IMR-90 (cell line): ENCODE measurements around the gene GHR. TPM values are rescaled to one million over a fixed set of nuclear protein-coding genes. Genes with fewer than 3 reads are reported as not detected.

Experiments
- ATAC-seq: fragments of 200-7000 bp; cut with Tn5 transposase; 2 replicates; pipeline ENCODE4 v1.9.1; 2020; ENCODE audit warnings: low read depth, mild to moderate bottlenecking, moderate library complexity
- BruUV-seq: library from RNA; stranded (reverse); fragments of 400-500 nt; replicated peaks from 2 replicates; lab custom pipeline; 2021; lab: Mats Ljungman, UMichigan
- CTCF ChIA-PET: fragments of 300-600 bp; formaldehyde crosslinking; extraction: SDS; loops from one replicate; lab custom pipeline; 2021; ENCODE audit warnings: antibody characterized with exemption; lab: Yijun Ruan, JAX
- POLR2A ChIA-PET: fragments of 300-600 bp; sonication (Branson Sonifier 250); formaldehyde crosslinking; loops from one replicate; lab custom pipeline; 2022; ENCODE audit warnings: antibody characterized with exemption; ENCODE audit not compliant: unreplicated experiment; lab: Charles Lee
- DNase-seq: peaks from one replicate; pipeline ENCODE4 v3.0.0; 2013
- H2AFZ ChIP-seq: replicated peaks from 2 replicates; pipeline ENCODE3; 2013; ENCODE audit warnings: low read length, mild to moderate bottlenecking; ENCODE audit not compliant: poor library complexity
- H2AK5ac ChIP-seq: 2 replicates; pipeline ENCODE4 v1.6.1; 2013; ENCODE audit warnings: low read depth, low read length, inconsistent platforms
- H2AK9ac ChIP-seq: replicated peaks from 2 replicates; pipeline ENCODE3; 2013; ENCODE audit warnings: mild to moderate bottlenecking, low read depth, low read length, moderate library complexity; ENCODE audit not compliant: poor library complexity
- H2BK120ac ChIP-seq: 2 replicates; pipeline ENCODE4 v1.6.1; 2013; ENCODE audit warnings: low read depth, low read length, inconsistent platforms
- H2BK15ac ChIP-seq: 3 replicates; pipeline ENCODE4 v1.6.1; 2013; ENCODE audit warnings: low read depth, low read length, inconsistent platforms
- H2BK20ac ChIP-seq: 2 replicates; pipeline ENCODE4 v1.6.1; 2013; ENCODE audit warnings: low read depth, mild to moderate bottlenecking, inconsistent platforms, low read length, moderate library complexity
- H2BK5ac ChIP-seq: 2 replicates; pipeline ENCODE4 v1.6.1; 2013; ENCODE audit warnings: mild to moderate bottlenecking, low read depth, low read length, inconsistent platforms; ENCODE audit not compliant: poor library complexity, severe bottlenecking
- H3K14ac ChIP-seq: replicated peaks from 2 replicates; pipeline ENCODE4 v1.6.1; 2013; ENCODE audit warnings: low read depth, low read length, inconsistent platforms
- H3K18ac ChIP-seq: 2 replicates; pipeline ENCODE4 v1.6.1; 2013; ENCODE audit warnings: low read depth, low read length, control low read depth
- H3K23ac ChIP-seq: 2 replicates; pipeline ENCODE4 v1.6.1; 2013; ENCODE audit warnings: low read depth, low read length, inconsistent platforms
- H3K27ac ChIP-seq: 2 replicates; pipeline ENCODE4 v1.5.1; 2013; ENCODE audit warnings: mild to moderate bottlenecking, control low read depth, low read length; ENCODE audit not compliant: insufficient read depth
- H3K27me3 ChIP-seq: 2 replicates; pipeline ENCODE4 v1.6.1; 2013; ENCODE audit warnings: low read length; ENCODE audit not compliant: control insufficient read depth, insufficient read depth
- H3K36me3 ChIP-seq: 2 replicates; pipeline ENCODE4 v1.6.1; 2013; ENCODE audit warnings: low read length, mixed read lengths; ENCODE audit not compliant: control insufficient read depth, insufficient read depth
- H3K4ac ChIP-seq: 2 replicates; pipeline ENCODE4 v1.6.1; 2013; ENCODE audit warnings: low read depth, low read length, inconsistent platforms
- H3K4me1 ChIP-seq: 2 replicates; pipeline ENCODE4 v1.6.1; 2013; ENCODE audit warnings: low read length, mixed read lengths; ENCODE audit not compliant: control insufficient read depth, insufficient read depth
- H3K4me2 ChIP-seq: 2 replicates; pipeline ENCODE4 v1.6.1; 2013; ENCODE audit warnings: low read depth, mild to moderate bottlenecking, control low read depth, low read length, moderate library complexity
- H3K4me3 ChIP-seq: 2 replicates; pipeline ENCODE4 v1.5.1; 2013; ENCODE audit warnings: low read depth, mild to moderate bottlenecking, control low read depth, low read length, moderate library complexity; ENCODE audit not compliant: insufficient read depth
- H3K56ac ChIP-seq: 2 replicates; pipeline ENCODE4 v1.6.1; 2013; ENCODE audit warnings: low read length, inconsistent platforms; ENCODE audit not compliant: insufficient read depth; ENCODE audit errors: extremely low read depth
- H3K79me1 ChIP-seq, 2 experiments: 2 replicates each; pipeline ENCODE4 v1.6.1; 2013; ENCODE audit warnings: low read length in 2 of 2, inconsistent platforms in 1 of 2, low read depth in 1 of 2
- H3K9ac ChIP-seq: 2 replicates; pipeline ENCODE4 v1.6.1; 2013; ENCODE audit warnings: low read depth, low read length, control low read depth
- H3K9me1 ChIP-seq: 2 replicates; pipeline ENCODE4 v1.6.1; 2013; ENCODE audit warnings: low read length, inconsistent platforms; ENCODE audit not compliant: insufficient read depth
- H3K9me3 ChIP-seq: 2 replicates; pipeline ENCODE4 v1.6.1; 2013; ENCODE audit warnings: low read length; ENCODE audit not compliant: control insufficient read depth, insufficient read depth
- H4K20me1 ChIP-seq: 2 replicates; pipeline ENCODE4 v1.6.1; 2013; ENCODE audit warnings: low read length, inconsistent platforms; ENCODE audit not compliant: insufficient read depth
- H4K5ac ChIP-seq: 2 replicates; pipeline ENCODE4 v1.6.1; 2013; ENCODE audit warnings: mild to moderate bottlenecking, low read depth, low read length, control low read depth
- H4K8ac ChIP-seq, 2 experiments: 2 replicates each; pipeline ENCODE4 v1.6.1; 2013; ENCODE audit warnings: low read depth in 2 of 2, low read length in 2 of 2, control low read depth in 1 of 2, inconsistent platforms in 1 of 2
- H4K91ac ChIP-seq: 2 replicates; pipeline ENCODE4 v1.6.1; 2013; ENCODE audit warnings: low read depth, low read length, inconsistent platforms; ENCODE audit not compliant: insufficient read depth
- BHLHE40 ChIP-seq: fragments of 150-350 bp; IDR thresholded peaks from 2 replicates; pipeline ENCODE4 v1.6.1; 2016; ENCODE audit warnings: mild to moderate bottlenecking, low read depth, low read length
- CHD1 ChIP-seq: IDR thresholded peaks from 2 replicates; pipeline ENCODE4 v1.6.1; 2012; ENCODE audit warnings: low read depth, low read length, improper control_type of control experiment
- ELK1 ChIP-seq: fragments of 150-350 bp; IDR thresholded peaks from 2 replicates; pipeline ENCODE4 v1.6.1; 2016; ENCODE audit warnings: low read depth, mild to moderate bottlenecking, low read length, moderate library complexity, borderline replicate concordance
- FOS ChIP-seq: fragments of 150-350 bp; IDR thresholded peaks from 2 replicates; pipeline ENCODE4 v1.6.1; 2016; ENCODE audit warnings: low read depth, low read length
- MAZ ChIP-seq: IDR thresholded peaks from 2 replicates; pipeline ENCODE4 v1.6.1; 2012; ENCODE audit warnings: low read depth, mild to moderate bottlenecking, low read length, improper control_type of control experiment, moderate library complexity, borderline replicate concordance
- MXI1 ChIP-seq: IDR thresholded peaks from 2 replicates; pipeline ENCODE4 v1.6.1; 2012; ENCODE audit warnings: low read depth, mild to moderate bottlenecking, low read length, moderate library complexity, borderline replicate concordance
- WGBS, 2 experiments: methylation state at CpG; one replicate each; pipeline versions ENCODE4 v1.1.5 to v1.1.7; 2013; ENCODE audit warnings: missing lambda C conversion rate in 2 of 2; ENCODE audit not compliant: insufficient read length in 1 of 2; ENCODE audit errors: extremely low coverage in 2 of 2; 5-methylcytosine and 5-hydroxymethylcytosine counted together
- dilution Hi-C: fragments of 300-500 bp; cut with HindIII; formaldehyde crosslinking; loops from one replicate; pipeline ENCODE4 v1.14.3; 2018; ENCODE audit warnings: low sequenced_read_pairs; ENCODE audit not compliant: unreplicated experiment
- in situ Hi-C: fragments of 300-500 bp; cut with MboI; formaldehyde crosslinking; loops from 3 replicates; pipeline ENCODE4 v1.14.3; 2019; ENCODE audit warnings: low sequenced_read_pairs, inconsistent platforms, mixed read lengths
- intact Hi-C: fragments of 100-400 bp; cut with micrococcal nuclease; formaldehyde crosslinking; loops from 2 replicates; pipeline ENCODE4 v1.10.0; 2022
- polyA plus RNA-seq, 3 experiments: library from polyadenylated mRNA; depleted of rRNA; stranded (reverse); fragments of >200 nt; gene quantifications; 2 replicates each; pipeline ENCODE4 v1.2.3, GENCODE V29; 2012; ENCODE audit warnings: low replicate concordance in 1 of 3
- total RNA-seq: library from RNA; depleted of rRNA; stranded (reverse); fragments of >200 nt; gene quantifications from 2 replicates; pipeline ENCODE4 v1.2.3, GENCODE V29; 2012

The GHR gene
- total and polyA plus RNA-seq, 2 of the 4 experiments (the other 2 are of a cell fraction) = 0.36 to 1.1 TPM

DNA sequence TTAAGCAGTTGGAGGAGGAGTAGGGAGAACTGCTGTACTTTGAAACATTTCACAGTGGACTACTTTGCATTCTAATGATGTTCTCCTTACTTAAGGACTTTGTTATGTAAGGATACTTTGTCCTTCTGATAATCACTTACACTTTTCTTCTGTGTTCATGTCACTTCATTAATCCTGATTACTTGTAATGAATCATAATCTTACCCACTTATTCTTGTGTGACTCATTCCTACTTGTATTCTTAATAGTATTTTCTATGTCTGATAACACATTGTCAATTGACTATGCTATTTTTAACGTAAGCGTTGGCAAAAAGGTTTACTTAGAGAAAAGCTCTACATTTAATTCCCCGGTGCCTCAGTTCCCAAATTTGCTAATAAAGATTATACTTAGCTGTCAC, 63.8 kb downstream of the GHR start:
- ATAC-seq = no peak
- H4K5ac ChIP-seq = no peak overlapping the region
- intact Hi-C loops = no loop called here

More for the DNA sequence above, 63.8 kb downstream of the GHR start:
- dilution Hi-C loops = no loop called here
- no peak overlapping the region for H3K4ac ChIP-seq
- no peak overlapping the region for H2AK9ac ChIP-seq
- no peak overlapping the region for H3K56ac ChIP-seq
- no peaks in the 10 kb centered on the region for H3K79me1 ChIP-seq
- H4K8ac ChIP-seq = no peak overlapping the region
- ChIA-PET POLR2A (no interaction called here), CTCF (no interaction called here)
- no peak overlapping the region for H2AK5ac ChIP-seq
- DNase-seq = no peak
- no peak overlapping the region for H2BK120ac ChIP-seq
- no peak overlapping the region for H3K27ac ChIP-seq
- in situ Hi-C loops = no loop called here
- H2BK15ac ChIP-seq = no peak overlapping the region
- no peak overlapping the region for H3K18ac ChIP-seq
- BruUV-seq = no TSS peak
- WGBS, 2 experiments = no CpG with 5 or more reads among the region's 3 CpGs
- no peak overlapping the region for H2BK20ac ChIP-seq
- H3K23ac ChIP-seq = no peak overlapping the region
- H2BK5ac ChIP-seq = no peak overlapping the region
- no peaks in the 10 kb centered on the region for H3K9me1 ChIP-seq
- TF ChIP-seq ELK1 (no peak), MAZ (no peak), FOS (no peak), CHD1 (no peak), MXI1 (no peak), BHLHE40 (no peak)
- H3K14ac ChIP-seq = no peak overlapping the region
- H4K20me1 ChIP-seq = no peaks in the 10 kb centered on the region
- H4K91ac ChIP-seq = no peak overlapping the region
- no peaks in the 10 kb centered on the region for H3K36me3 ChIP-seq
- no peak overlapping the region for H3K4me2 ChIP-seq
- H3K4me3 ChIP-seq = no peak overlapping the region
- no peak overlapping the region for H3K9ac ChIP-seq
- peaks cover 2% of the 10 kb centered on the region; the same call in 1 of the 2 replicates for H3K9me3 ChIP-seq
- no peaks in the 10 kb centered on the region for H3K27me3 ChIP-seq
- no peak overlapping the region for H2AFZ ChIP-seq
- H3K4me1 ChIP-seq = no peaks in the 10 kb centered on the region
